HG02610 (cell line): ENCODE results near the gene ASB3.
"Not testable (repeated sequence)": the region's sequence is repeated elsewhere in the genome, so short reads cannot be mapped to it uniquely, and the experiment has no call there.

Source experiments
- ATAC-seq: cut with Tn5 transposase; IDR thresholded peaks from one replicate; pipeline ENCODE4 v1.9.1; 2021; ENCODE audit warnings: mild to moderate bottlenecking, moderate library complexity; ENCODE audit not compliant: unreplicated experiment

The ASB3 gene

GRCh38 chr2:53740170-53740569, 46.6 kb downstream of the ASB3 start:
- no peak for ATAC-seq

GRCh38 chr2:53739032-53739431, 47.7 kb downstream of the ASB3 start:
- ATAC-seq, result no peak

- ATAC-seq, result no peak
These were observed 49.7 kb downstream of the ASB3 start for GRCh38 chr2:53737091-53737490.

GRCh38 chr2:53729143-53729762, 57.5 kb downstream of the ASB3 start:
- no peak for ATAC-seq

GRCh38 chr2:53727921-53728320, 58.8 kb downstream of the ASB3 start:
- ATAC-seq, result no peak

GRCh38 chr2:53725662-53726061, 61.1 kb downstream of the ASB3 start:
- ATAC-seq, result no peak

GRCh38 chr2:53724536-53724935, 62.2 kb downstream of the ASB3 start:
- ATAC-seq, result no peak

GRCh38 chr2:53720944-53721343, 65.8 kb downstream of the ASB3 start:
- ATAC-seq, result not testable (repeated sequence)

- ATAC-seq, result no peak
These were observed 71.2 kb downstream of the ASB3 start for GRCh38 chr2:53715568-53715967.

- no peak for ATAC-seq
These were observed 75.4 kb downstream of the ASB3 start for GRCh38 chr2:53711271-53711780.

- no peak for ATAC-seq
These were observed 77.8 kb downstream of the ASB3 start for GRCh38 chr2:53708988-53709387.

- no peak for ATAC-seq
These were observed 85.5 kb downstream of the ASB3 start for GRCh38 chr2:53701221-53701620.

GRCh38 chr2:53697686-53698085, 89.1 kb downstream of the ASB3 start:
- ATAC-seq, result no peak

- no peak for ATAC-seq
These were observed 89.7 kb downstream of the ASB3 start for GRCh38 chr2:53697092-53697491.

GRCh38 chr2:53695575-53695974, 91.2 kb downstream of the ASB3 start:
- no peak for ATAC-seq

- no peak for ATAC-seq
These were observed 92.5 kb downstream of the ASB3 start for GRCh38 chr2:53694096-53694771.

- no peak for ATAC-seq
These were observed 95.9 kb downstream of the ASB3 start for GRCh38 chr2:53690876-53691275.

GRCh38 chr2:53672881-53673522, 113.8 kb downstream of the ASB3 start:
- no peak for ATAC-seq

GRCh38 chr2:53670331-53670730, 116.4 kb downstream of the ASB3 start:
- no peak for ATAC-seq

- ATAC-seq, result no peak
These were observed 118.1 kb downstream of the ASB3 start for GRCh38 chr2:53668624-53669026.

GRCh38 chr2:53667130-53667529, 119.6 kb downstream of the ASB3 start:
- ATAC-seq, result not testable (repeated sequence)

- ATAC-seq, result no peak
These were observed 125.9 kb downstream of the ASB3 start for GRCh38 chr2:53660886-53661285.
